Gastroesophageal sphincter (tissue), 3 donors: ENCODE measurements around the gene KIAA1217.

Experiments
- CTCF ChIP-seq, 4 experiments: fragments of 200-600 bp in 2 of 4; fragments of 450-650 bp in 2 of 4; sonication (generic) in 1 of 4; IDR thresholded peaks; one replicate each; pipeline ENCODE4 v1.5.1; 2017 to 2019; ENCODE audit warnings: antibody characterized with exemption in 4 of 4, mild to moderate bottlenecking in 2 of 4, moderate library complexity in 2 of 4
- POLR2A ChIP-seq, 2 donors: fragments of 450-650 bp; IDR thresholded peaks; one replicate each; pipeline ENCODE4 v1.6.1; 2017; ENCODE audit warnings: antibody characterized with exemption in 2 of 2, mild to moderate bottlenecking in 2 of 2, moderate library complexity in 1 of 2

- TF ChIP-seq CTCF (IDR thresholded peaks at IDR 0.05), result no peak
- TF ChIP-seq POLR2A (IDR thresholded peaks at IDR 0.05), result no peak
These were observed 327.7 kb downstream of the KIAA1217 start for GRCh38 chr10:24536636-24537035.
